Testis (tissue), 2 donors: ENCODE measurements around the gene ASIC1.

Source experiments
- CTCF ChIP-seq, 3 experiments: fragments of 450-650 bp in 2 of 3; fragments of 200-600 bp in 1 of 3; sonication (generic) in 1 of 3; IDR thresholded peaks; one replicate each; pipeline ENCODE4 v1.5.1; 2016 to 2019; ENCODE audit warnings: antibody characterized with exemption in 3 of 3, mild to moderate bottlenecking in 2 of 3, moderate library complexity in 1 of 3
- POLR2A ChIP-seq: fragments of 450-650 bp; IDR thresholded peaks from one replicate; pipeline ENCODE4 v1.6.1; 2017; ENCODE audit warnings: antibody characterized with exemption, mild to moderate bottlenecking, moderate library complexity

DNA sequence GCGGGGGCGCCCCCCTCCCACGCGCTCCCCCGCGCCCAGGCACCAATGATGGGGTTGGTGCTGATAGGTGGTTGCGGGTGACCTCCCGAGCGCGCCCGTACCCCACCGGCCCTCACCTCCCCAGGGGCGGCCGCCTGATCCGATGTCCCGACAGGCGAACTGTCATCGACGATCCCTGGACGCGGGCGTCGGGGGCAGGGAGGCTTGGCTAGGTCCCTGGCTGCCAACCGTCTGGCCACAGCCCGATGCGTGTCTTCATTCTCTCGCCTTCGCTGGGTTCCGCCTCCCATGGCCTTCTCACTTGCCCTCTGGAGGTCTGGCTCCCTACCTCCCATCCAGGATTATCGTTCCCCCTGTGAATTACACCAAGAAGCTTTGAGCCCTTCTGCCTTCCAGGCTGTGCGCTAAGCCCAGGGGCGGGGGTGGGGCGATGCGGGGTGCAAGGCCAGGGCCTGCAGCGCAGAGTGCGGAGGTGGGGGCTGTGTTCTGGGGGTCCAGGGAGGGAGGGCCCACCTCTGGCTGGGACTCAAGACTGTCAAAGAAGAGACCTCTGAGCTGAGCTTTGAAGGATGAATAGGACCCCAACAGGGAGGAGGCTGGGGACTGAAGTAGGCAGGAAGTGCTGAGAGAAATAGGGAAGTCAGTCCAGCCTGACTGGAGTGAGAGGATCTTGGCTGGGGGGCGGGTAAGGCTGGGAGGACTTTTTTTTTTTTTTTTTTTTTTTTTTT is 24.4 kb upstream of the ASIC1 start:
- TF ChIP-seq CTCF (IDR thresholded peaks at IDR 0.05) (no peak), POLR2A (no peak)
